Activated CD4-positive, alpha-beta T cell treated with anti-CD3 and anti-CD28 coated beads, Interleukin-2, amount 50 U/mL, for 1 hour (primary cell): ENCODE data around the gene SKP1.
A peak's percentile ranks its signal among the peaks of the same experiment; 100 is the strongest.

Experiments used
- DNase-seq: peaks from one replicate; pipeline ENCODE4 v3.0.0-alpha.2; 2020

Gene SKP1

DNA sequence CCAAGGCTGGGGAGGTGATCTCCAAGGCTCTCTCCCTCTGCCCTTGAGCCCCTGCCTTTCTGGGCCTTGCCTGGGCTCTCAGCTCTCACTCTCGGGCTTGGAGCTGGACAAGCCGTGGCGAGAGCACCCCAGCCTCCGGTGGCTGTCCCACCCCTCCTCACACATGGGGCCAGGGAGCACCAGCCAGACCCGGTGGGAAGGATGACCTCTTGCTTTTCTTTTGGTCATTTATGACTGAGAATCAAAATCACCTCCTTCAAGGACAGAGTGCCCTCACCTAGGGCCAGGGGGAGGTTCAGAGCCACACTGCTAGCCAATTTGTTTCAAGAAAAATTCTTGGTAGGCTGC lies 48.1 kb downstream of the SKP1 start:
- no peak for DNase-seq

DNA sequence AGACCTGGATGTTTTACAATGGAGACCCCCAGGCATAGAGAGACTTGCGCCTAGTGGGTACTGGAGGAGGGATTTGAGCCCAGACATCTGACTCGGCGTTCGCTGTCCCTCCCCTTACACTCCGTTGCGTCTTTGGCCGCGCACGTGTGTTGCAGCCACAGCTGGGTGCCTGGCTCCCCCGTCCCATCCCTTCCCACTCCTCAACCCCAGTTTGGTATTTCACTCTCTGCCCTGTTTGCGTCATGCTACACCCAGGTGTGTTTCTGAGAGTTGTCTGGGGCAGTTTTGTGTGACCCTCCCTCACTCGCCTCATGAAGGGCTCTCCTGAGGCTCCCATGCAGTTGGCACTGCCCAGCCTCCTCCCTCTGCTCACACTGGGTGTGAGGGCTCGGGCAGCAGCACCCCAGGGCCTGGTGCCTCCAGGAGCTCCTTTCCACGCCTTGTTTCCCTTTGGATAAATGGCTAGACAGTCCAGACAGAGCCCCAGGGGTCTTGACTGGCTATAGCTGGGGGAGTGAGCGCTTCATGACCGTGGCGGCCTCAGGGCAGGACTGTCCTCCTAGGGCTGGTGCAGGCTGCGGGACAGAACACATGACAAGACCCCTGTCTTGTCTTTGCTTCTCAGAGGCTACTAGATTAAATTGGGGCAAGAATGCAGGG lies 48.6 kb downstream of the SKP1 start:
- DNase-seq: no peak

DNA sequence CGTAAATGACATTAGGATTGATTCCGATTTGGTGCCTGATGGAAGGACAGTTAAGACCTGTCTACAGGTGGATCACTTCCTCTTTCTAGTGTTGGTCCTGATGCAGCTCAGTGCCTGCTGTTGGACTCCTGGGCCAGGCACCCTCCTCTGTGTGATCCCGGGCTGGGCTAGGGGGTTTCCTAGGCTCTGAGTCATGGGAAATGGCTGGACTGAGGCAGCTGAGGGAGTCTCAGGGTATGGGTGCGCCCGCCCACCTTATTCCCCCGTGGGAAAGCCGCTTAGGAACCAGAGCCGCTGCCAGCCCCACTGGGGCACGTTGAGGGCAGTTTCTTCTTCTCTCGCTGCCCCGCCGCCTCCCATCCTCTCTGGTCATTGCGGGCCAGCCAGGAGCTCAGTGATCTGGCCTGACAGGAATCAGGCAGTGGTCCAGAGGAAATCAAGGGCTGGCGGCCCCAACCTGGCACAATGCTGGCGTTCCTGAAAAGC lies 49.3 kb downstream of the SKP1 start:
- no peak for DNase-seq

DNA sequence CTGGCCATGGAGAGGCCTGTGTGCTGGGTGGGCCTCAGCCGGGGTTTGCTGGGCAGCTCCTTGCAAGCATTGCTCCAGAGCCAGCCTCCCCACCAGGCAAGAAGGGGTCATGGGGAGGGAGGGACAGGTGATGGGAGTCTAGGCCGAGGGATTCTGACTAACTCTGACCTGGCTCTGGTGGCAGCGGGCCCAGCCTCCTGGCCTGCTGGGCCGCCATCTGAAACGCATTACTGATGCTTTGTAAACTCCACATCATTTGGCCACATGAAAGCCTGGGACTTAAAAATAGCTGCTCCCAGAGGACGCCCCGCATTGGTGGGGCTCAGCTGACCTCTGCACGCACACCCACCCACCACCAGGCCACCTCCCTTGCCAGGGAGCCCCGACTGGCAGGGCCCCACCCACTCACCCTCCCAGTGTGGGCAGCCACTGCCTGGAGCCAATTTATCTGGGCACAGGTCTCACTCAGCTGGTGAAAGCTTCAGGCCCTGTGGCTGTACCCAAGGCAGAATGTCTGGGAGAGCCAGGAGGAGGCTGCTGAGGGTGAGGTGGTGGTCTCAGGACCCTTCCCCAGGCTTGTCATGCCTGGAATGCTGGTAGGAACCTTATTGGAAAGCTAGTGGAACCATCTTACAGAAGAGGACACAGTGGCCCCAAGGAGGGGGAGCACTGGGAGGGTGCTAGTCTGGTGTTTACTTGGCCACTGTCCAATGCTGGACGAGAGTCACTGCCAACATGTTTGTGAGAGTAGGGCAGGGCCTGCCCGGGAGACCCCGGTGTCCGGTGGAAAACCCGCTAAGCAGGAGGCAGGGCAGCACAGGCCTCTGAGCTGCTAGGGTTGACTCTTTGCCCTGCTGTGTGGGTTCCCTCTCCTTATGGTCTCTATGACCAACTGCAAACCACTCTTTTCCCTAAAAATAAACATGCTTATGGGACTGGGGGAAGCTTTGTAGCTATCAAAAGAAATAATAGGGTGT lies 51.4 kb downstream of the SKP1 start:
- DNase-seq: no peak

DNA sequence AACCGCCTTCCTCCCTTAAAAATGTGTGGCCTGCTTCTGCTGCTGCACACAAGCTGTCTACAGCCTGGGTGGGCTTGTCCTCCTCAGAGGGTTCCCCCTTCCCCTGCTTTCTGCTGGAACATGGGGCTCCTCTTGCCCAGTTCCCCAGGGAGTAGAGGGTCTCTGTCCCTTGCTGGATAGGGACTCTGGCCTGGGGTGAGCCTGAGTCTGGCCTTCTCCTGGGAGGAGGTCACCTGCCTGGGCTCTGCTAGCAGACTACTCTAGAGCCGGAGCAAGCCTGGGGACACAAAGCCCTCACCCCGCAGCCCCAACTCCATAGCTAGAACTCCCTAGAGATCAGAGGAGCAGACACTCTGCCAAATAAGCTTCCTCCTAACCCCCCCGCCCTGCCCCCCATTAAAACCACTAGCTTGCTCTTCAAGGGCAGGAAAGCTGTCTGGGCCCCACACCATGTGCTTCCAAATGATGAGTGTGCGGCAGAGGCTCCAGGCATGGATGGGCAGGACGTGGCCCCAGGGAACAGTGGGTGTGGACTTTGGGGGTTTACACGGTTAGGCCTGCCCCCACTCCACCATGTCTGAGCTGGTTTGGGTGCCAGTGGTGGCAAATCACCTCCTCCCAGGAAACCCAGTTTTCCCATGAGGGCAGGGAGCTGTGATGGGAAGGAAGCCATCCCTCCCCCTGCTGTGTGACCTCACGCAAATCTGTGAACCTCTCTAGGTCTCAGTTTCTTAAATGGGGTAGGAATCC lies 52.3 kb downstream of the SKP1 start:
- DNase-seq: peak; percentile 56

DNA sequence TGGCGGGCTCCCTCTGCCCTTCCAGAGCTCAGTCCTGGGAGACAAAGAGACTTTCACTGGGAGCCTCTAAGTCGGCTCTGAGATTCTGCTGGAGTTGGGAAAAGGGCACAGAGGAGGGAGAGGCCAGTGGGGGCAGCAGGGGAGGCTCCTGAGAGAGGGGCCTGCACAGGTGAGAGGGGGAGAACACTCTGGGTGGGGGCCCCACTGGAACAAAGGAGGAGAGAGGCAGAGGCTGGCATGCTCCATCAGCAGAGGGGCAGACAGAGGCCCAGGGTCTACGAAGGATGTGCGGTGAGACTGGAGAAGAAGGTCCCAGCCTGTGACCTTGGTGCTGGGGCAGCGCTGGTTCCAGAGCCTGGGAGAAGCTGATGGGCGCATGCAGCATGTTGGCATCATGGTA lies 53.4 kb downstream of the SKP1 start:
- DNase-seq: no peak

DNA sequence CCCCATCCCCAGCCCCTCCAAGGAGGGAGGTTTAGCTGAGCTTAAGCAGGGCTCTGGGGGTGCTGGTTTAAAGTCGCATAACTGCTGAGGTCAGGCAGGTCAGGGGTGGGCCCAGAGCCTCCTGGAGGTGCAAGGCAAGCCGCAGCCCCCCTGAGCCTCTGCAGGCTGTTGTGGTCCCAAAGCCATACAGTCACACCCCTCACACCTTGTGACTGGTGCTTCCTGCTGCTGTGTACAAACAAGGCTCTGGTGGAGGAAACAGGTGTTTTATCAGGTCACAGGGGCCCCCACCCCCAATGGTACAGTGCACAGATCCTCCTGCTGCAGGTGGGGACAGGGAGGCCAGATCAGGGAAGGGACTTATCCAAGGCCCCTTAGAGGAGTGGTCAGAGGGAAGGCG lies 54.2 kb downstream of the SKP1 start:
- DNase-seq: peak; percentile 58

DNA sequence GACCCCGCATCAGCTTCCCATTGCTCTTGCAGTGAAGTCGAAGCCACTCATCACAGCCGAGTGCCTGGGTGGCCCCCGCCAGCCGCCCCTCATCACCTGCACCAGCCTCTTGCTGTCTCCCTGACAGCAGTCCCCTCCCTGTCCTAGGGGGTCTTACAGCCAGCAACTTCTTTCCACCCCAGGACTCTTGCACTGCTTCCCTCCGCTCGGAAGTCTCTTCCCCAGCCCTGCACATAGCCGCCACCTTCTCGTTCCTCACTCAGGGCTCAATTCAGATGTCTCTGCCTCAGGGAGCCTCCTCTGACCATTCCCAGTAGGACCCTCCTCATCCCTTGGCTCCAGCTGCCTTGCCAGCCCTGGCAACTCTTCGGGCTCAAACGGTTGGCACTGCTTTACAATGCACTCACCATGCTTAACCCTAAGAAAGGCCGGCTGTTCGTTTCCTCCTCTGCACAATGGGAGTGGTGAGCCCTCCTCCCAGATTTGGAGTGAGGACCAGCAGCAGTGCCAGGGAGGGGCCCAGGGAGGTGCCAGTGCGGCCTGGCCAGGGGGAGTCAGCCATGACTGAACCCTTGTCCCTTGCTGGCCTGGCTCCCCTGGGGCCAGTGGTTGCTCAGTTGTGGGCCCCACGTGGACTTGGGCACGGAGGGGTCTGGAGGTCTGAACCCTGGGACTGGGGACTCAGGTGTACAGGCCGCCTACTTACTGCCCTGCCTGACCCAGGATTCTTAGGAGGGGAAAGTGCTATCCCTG lies 56.2 kb downstream of the SKP1 start:
- DNase-seq: no peak

DNA sequence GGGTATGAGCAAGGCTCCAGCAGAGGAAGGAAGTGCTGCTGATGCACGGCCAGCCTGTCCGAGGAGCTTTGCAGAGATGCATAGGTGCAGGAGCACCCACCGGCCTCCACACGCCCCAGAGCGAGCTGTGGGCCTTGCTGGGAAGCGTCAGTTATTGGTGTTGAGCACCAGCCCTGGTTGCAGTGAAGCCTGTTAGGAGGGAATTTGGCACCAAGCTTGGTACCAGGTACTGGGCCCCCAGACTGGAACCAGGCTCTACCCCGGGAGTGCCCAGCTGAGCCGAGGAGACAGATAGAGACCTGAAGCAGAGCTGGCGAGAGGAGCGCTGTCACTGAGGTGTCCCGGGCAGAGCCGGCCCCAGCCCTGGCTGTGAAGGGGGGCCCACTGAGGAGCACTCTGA lies 57.0 kb downstream of the SKP1 start:
- DNase-seq: no peak

DNA sequence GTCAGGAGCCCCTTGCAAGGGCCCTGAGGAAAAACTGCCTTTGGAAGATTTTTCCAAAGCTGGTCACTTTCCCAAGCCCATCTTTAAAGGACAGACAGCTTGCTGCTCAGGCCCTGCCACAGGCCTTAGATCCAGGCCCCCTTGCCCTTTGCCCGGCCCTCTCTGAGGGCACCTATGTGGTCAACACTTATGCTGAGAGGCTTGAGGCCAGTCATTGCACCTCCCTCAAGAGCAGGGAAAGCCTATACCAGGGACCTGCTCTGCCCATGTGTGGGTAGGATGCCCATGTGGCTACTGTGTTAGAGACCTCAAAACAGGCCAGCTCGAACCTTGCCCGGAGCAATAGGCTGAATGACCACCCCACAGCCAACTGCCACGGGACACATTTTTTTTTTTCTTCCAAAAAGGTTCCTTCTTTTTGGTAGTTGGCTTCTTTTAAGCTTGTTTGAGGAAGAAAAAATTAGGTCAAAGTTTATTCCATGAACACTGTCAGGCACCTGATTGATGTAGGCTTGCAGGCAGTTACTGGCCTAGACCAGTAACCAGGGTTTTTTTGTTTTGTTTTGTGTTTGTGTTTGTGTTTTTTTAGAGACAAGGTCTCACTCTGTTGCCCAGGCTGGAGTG lies 58.4 kb downstream of the SKP1 start:
- no peak for DNase-seq

DNA sequence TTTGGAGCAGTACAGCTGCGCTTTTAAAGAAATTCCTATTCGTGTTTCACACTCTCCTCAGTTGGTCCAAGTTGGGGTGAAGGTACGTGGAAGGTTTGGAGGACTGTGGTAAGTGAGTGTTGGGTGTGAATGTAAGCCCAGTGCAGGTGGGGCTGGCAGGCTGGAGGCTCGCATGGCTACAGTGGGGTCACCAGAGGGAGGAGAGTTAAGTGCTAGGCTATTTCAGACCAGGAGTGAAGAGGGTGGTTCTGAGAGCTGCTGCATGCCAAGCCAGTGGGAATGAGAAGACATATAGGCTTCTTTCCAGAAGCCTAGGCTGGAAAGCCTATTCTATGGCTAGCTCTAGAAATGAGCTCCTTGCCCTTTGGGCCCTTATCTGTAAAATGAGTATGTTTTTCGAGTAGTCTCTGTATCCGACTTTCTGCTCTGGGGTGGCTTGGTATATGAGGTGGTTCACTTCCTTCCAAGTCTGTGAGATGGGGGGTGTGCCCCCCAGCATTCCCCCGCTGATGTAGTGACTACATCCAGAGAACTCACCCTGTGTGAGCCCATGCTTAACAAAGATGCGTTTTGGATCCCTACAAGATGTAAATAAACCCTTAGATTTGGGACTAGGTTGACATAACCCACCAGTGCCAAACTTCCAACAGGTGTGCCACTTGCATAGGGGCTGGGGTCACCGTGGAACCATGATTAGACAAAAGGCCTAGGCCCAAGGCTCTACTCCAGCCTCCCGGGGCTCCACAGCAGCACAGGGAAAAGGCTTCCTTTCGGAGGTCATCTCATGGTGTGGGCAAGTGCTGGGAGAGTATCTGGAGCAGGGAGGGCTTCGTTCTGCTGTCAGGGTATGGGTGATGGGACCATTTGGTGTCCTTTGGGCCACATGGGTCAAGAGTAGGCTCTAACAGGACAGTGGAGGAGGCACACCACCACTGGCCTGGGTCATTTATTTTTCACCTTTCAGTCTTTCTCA lies 59.7 kb downstream of the SKP1 start:
- DNase-seq: no peak

DNA sequence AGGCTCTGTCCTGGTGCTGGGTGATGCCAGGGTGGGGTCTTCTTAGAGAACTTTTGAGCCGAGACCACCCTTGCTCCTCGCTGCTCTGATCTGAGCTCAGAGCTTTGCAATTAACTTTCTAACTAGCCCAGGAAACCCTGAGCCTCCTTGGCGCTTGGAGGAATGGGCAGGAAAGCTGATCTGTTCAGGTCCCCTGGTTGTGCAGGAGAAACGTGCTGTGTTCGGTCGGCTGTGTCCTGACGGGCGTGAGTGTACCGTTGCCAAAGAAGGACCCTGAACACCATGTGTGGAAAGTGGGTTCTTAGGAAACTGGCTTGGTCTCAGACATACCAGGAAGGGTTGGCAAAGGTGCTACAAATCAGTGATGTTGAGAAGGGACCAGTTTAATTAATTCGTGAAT lies 60.5 kb downstream of the SKP1 start:
- no peak for DNase-seq

DNA sequence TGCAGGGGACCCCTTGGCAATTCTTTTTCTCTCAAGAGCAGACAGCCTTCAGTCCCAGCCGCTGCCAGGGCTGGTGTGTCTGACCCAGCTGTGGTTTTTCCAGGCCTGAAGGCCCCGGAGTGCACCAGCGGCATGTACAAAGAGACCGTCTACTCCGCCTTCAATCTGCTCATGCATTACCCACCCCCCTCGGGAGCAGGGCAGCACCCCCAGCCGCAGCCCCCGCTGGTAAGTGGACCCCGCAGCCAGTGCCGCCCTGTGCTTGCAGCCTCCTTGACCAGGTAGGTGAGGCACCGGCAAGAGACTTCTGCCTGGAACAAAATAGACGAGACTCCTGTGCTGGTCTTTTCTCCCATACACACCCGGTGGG lies 61.0 kb downstream of the SKP1 start:
- no peak for DNase-seq

DNA sequence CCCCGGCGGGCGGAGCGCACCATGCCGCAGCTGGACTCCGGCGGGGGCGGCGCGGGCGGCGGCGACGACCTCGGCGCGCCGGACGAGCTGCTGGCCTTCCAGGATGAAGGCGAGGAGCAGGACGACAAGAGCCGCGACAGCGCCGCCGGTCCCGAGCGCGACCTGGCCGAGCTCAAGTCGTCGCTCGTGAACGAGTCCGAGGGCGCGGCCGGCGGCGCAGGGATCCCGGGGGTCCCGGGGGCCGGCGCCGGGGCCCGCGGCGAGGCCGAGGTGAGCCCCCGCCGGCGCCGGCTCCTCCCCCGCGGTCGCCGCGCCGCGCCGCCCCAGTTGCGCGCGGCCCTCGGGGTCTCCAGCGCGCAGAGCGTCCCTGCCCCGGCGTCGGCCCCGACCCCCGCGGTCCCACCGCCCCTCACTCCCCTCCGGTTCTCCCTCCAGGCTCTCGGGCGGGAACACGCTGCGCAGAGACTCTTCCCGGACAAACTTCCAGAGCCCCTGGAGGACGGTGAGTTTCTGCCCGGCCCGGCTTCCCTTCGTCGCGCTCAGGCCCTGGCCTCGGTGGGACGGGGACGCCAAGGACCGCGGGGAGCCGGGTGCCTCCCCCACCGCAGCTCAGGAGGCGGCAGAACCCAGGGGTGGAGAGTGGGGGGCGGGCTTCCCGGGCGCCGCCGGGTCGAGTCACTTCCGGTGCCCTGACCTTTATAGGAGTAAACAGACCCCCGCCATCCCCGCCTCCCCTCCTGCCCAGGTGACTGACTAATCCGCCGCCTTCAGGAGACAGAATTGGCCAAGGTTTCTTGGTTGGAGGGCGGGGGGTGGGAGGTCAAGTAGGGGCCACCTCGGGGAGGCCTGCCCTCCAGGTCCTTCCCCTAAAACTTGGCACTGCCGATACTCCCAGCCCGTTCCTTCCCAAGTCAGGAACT lies 61.6 kb downstream of the SKP1 start:
- DNase-seq: peak; percentile 79

DNA sequence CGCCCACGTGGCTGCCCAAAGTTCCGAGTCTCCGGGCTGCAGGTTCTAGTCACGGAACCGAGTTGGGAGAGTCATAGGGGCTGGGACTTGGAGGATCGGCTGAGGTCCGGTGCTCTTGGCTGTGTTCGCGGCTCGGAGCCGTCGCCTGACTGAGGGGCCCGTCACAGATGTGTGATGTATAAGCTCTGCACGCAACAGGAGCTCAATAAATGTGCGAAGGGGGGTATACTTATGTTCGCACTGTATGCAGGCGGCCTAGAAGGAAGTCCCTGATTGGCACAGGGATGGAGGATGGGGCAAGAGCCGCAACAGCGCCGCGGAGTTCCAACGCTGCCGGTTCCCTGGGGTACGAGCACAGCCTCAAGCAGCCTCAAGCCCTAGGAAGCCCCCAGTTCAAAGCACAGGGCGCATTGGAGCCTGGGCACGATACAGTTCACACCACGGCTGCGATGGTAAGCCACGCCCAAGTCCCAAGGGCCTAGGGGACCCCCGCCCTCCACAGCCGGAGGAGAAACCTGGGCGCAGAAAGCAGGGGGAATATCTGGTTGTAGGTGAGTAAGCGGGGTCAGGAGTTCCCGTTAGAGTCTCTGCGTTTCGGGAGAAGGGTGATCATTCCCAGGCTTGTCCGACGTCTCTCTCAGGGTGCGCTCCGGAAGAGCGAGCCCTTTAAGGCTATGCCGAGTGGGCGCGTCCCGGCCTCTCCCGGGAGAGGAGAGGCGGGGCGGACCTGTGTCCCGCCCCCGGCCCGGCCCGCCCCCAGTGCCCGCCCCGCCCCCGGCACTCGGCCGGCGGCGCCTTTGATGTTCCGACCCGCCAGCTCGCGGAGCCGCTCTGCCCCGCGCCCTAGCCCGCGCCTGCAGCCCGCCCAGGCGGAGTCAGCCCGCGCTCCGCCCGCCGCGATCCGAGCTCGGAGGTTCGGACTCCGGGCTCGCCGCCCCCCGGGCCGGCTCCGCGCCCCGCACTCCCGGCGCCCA lies 62.6 kb downstream of the SKP1 start, which contains the start of gene TCF7:
Gene TCF7 (plus strand): TSS at position 780 of the 974 bp plus-strand sequence. CDS start 226 bp downstream, outside the sequence.
- peak; percentile 77 for DNase-seq

DNA sequence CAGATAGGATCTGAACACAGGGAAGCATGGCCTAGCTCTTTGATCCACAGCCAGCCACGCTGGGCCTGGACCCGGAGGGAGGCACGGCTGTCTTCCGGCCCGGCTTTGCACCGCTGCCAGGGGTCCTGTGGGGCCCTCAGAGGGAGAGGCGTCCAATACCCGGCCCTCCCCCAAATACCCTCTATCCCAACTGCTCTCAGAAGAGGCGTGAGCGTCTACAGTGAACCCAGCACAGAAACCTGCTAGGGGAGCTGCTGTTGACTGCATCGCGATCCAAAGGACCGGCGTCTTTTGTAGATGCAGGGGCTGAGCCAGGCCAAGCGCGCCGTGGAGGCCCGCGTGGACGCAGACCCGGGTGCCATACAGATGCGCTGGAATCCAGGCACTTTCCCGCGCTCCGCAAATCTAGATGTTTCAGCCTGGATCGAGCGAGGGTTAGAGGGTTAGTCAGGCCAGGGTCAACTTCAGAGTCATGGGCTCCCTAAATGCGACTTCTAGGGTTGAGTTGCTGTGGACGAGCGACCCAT lies 63.3 kb downstream of the SKP1 start:
- no peak for DNase-seq

DNA sequence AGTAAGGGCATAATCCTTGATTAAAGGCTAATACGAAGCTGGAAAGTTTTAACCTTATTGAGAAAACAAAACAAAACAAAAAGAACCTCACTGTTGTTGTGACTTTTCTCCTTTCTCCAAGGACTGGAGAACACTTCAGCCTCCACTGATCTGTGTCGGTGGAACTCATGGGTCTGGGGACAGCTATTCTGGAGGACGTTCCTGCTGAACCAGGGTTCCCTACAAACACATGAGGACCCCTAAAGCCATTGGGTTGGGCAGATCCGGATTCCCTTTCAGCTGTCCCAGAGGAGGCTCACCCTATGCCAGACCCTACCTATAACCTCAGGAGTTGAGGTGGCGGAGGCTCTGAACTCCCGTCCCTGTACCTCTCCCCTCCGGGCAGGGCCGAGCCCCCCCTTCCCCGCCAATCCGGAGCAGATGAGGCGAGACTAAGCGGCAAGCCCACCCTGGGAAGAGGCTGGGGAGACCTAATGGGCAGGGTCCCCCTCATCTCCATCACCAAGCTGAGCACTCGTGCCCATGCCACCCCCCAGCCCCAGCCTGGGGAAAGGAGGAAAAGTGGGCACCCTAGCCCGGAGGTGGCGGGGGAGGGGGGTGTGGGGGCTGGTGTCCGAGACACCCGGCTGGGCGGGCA lies 63.9 kb downstream of the SKP1 start:
- no peak for DNase-seq
